Duodenal mucosa (tissue), 2 donors: ENCODE results near the gene VPS8.

Experiments
- H3K27ac ChIP-seq: one replicate; pipeline ENCODE4 v1.7.0; 2013; ENCODE audit warnings: low read depth, low read length
- H3K27me3 ChIP-seq, 2 donors: one replicate each; pipeline ENCODE4 v1.7.0; 2013; ENCODE audit warnings: low read length in 2 of 2, control low read depth in 1 of 2; ENCODE audit not compliant: insufficient read depth in 2 of 2, control insufficient read depth in 1 of 2
- H3K36me3 ChIP-seq, 2 donors: one replicate each; pipeline ENCODE4 v1.7.0; 2013; ENCODE audit warnings: low read length in 2 of 2, control low read depth in 1 of 2; ENCODE audit not compliant: insufficient read depth in 2 of 2, control insufficient read depth in 1 of 2
- H3K4me1 ChIP-seq, 2 donors: one replicate each; pipeline ENCODE4 v1.7.0; 2013; ENCODE audit warnings: low read length in 2 of 2, control low read depth in 1 of 2; ENCODE audit not compliant: insufficient read depth in 2 of 2, control insufficient read depth in 1 of 2
- H3K4me3 ChIP-seq, 2 donors: one replicate each; pipeline ENCODE4 v1.7.0; 2013; ENCODE audit warnings: low read length in 2 of 2, low read depth in 1 of 2
- H3K9ac ChIP-seq, 2 donors: one replicate each; pipeline ENCODE4 v1.7.0; 2013; ENCODE audit warnings: low read length in 2 of 2, low read depth in 1 of 2
- H3K9me3 ChIP-seq, 2 donors: one replicate each; pipeline ENCODE4 v1.7.0; 2013; ENCODE audit warnings: low read length in 2 of 2, control low read depth in 1 of 2; ENCODE audit not compliant: control insufficient read depth in 1 of 2

VPS8 gene, protein sequence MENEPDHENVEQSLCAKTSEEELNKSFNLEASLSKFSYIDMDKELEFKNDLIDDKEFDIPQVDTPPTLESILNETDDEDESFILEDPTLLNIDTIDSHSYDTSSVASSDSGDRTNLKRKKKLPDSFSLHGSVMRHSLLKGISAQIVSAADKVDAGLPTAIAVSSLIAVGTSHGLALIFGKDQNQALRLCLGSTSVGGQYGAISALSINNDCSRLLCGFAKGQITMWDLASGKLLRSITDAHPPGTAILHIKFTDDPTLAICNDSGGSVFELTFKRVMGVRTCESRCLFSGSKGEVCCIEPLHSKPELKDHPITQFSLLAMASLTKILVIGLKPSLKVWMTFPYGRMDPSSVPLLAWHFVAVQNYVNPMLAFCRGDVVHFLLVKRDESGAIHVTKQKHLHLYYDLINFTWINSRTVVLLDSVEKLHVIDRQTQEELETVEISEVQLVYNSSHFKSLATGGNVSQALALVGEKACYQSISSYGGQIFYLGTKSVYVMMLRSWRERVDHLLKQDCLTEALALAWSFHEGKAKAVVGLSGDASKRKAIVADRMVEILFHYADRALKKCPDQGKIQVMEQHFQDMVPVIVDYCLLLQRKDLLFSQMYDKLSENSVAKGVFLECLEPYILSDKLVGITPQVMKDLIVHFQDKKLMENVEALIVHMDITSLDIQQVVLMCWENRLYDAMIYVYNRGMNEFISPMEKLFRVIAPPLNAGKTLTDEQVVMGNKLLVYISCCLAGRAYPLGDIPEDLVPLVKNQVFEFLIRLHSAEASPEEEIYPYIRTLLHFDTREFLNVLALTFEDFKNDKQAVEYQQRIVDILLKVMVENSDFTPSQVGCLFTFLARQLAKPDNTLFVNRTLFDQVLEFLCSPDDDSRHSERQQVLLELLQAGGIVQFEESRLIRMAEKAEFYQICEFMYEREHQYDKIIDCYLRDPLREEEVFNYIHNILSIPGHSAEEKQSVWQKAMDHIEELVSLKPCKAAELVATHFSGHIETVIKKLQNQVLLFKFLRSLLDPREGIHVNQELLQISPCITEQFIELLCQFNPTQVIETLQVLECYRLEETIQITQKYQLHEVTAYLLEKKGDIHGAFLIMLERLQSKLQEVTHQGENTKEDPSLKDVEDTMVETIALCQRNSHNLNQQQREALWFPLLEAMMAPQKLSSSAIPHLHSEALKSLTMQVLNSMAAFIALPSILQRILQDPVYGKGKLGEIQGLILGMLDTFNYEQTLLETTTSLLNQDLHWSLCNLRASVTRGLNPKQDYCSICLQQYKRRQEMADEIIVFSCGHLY (N-terminal part only)

DNA sequence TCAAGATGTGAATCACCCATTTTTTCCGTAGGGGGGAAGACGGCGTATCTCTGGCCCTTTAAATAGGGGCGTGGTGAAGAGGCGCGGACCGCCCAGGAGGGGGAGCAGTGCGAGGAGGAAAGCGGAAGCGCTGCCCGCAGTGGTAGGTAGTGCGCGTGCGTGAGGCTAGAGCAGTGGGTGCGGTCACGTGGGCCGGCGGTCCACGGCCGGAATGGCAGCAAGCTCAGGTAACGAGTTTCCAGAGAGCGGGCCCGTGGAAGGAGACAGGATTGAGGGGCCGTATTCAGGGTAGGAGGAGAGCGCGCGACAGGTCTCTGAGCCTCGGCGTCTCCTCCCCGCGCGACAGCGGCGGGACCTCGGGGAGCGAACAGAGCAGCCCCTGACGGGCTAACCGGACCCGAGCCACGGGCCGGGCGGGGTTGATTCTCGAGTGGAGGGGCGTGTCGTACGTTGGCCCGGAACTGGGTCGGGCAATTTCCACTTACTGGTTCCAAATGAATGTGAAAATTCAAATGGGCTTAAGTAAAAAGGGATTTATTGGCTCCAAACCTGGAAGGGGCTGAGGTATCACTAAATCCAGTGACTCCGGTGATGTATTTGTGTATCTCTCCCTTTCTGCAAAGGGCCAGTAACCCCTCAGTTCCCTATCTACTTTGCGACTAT lies at the start of gene VPS8:
TSS of gene VPS8 (plus strand) at position 168 of the 663 bp plus-strand sequence. CDS start 12,467 bp downstream, outside the sequence.
- H3K27ac ChIP-seq: peak within 1 kb of the TSS; percentile 76
- H3K9me3 ChIP-seq: no peaks in the 10 kb centered on the region
- peak within 1 kb of the TSS; percentile 69 to 95 for H3K9ac ChIP-seq
- H3K4me1 ChIP-seq: peaks cover 9 to 12% of the 10 kb centered on the region in 2 donors
- no peaks in the 10 kb centered on the region for H3K27me3 ChIP-seq
- H3K4me3 ChIP-seq: peak within 1 kb of the TSS; percentile 87 to 98
- peaks cover 6% of the 10 kb centered on the region in 2 donors for H3K36me3 ChIP-seq

DNA sequence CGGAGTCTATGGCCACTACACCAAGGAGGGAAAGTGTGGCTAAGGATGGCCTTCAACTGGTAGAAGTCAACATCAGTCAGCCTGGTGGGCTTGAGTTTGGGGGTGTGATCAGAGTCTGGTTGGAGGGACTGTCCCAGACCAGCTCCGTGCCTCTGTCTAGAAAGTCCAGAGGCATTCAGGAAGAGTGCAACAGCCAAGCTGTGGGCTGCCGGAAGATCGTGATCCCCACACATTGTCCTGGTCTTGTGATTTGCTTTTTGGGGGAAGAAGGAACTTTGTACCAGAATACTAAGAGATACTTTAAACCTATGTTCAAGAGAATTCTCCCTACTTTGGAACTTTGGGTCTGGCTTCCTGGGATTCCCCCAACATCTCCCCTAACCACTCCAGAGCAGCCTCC lies 47.8 kb upstream of the VPS8 start:
- H3K9me3 ChIP-seq: no peaks in the 10 kb centered on the region
- no peak overlapping the region for H3K9ac ChIP-seq
- H3K4me1 ChIP-seq: peaks cover 20 to 23% of the 10 kb centered on the region in 2 donors
- H3K27me3 ChIP-seq: no peaks in the 10 kb centered on the region
- no peaks in the 10 kb centered on the region for H3K36me3 ChIP-seq
- no peak overlapping the region for H3K4me3 ChIP-seq
- H3K27ac ChIP-seq: no peak overlapping the region

DNA sequence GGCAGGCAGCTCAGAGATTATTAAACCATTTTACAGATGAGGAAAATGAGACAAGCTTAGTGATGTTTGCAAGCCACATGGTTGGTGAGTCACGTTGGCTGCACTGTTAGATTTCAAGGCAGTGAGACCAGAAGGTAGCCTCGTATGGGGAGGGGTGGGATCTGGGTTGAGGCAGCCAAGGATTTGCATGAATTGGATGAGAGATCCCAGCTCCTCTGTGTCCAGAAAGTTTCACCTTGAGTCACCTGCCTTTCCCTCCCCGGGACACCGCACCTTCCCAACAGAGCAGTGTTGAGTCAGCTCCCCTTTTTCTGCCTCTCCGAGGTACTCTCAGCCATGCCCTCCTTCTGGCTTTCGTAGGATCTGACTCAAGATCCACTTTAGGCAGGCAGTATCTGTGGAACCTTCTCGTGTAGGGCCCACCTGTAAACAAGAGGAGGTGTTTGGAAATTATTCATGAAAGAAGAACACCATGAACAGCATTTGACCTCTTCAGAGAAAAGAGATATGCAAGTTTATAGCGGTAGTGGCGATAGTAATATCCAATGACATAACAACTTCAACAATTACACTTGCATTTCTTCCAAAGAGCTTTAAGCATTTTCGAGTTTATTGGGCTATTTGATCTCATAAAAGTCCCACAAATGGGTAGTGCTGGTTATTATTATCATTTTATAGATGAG lies 46.8 kb upstream of the VPS8 start:
- no peak overlapping the region for H3K27ac ChIP-seq
- peaks cover 18 to 21% of the 10 kb centered on the region in 2 donors for H3K4me1 ChIP-seq
- no peak overlapping the region for H3K9ac ChIP-seq
- no peaks in the 10 kb centered on the region for H3K9me3 ChIP-seq
- no peak overlapping the region for H3K4me3 ChIP-seq
- H3K36me3 ChIP-seq: no peaks in the 10 kb centered on the region
- H3K27me3 ChIP-seq: no peaks in the 10 kb centered on the region

DNA sequence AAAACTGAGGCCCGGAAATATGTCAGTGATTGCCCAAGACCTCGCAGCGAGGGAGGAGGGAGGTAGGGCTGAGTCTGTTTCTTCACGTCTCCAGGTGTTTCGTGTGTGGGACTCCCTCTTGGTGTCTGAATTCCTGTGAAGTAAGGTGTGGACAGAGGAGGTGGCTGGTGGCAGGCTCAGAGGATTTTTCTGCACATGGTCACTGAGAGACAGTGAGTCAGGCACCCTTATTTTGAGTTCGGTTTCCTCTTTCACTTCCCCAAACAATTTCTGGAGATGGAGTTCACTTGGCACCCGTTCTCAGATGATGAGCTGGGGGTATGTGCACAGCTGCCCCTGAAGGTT lies 46.3 kb upstream of the VPS8 start:
- H3K9me3 ChIP-seq: no peaks in the 10 kb centered on the region
- no peak overlapping the region for H3K27ac ChIP-seq
- H3K9ac ChIP-seq: no peak overlapping the region
- H3K36me3 ChIP-seq: no peaks in the 10 kb centered on the region
- no peak overlapping the region for H3K4me3 ChIP-seq
- H3K27me3 ChIP-seq: no peaks in the 10 kb centered on the region
- H3K4me1 ChIP-seq: peaks cover 13 to 16% of the 10 kb centered on the region in 2 donors

DNA sequence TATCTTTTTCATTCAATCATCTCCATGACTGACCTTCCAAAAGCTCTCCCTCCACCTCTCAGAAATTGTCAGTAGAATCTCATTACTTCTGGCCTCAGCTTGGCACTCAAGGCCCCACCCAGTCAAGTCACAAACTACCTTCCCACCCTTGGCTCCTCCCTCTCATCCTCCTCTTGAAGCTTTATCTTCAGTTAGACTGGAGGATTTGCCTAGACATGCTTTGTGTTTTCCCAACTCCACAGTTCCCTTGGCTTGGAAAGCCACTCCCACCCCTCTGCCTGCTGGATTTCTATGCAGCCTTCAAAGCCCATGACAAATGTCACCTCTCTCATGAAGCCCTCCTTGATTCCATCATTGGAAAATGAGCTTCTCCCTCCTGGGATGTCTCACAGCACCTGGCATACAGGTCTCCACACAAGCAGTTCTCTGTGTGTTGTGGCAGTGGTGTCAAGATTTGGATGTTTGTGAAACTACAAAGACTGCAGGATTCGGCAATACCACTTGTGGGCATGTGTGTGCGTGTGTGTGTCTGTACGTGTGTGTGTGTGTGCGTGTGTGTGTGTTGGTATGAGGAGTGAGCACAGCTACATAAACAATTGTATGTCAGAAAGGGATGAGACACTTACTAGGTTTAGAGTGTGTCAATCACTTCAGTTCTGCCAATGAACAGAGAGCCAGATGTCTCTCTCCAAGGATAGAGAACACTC lies 45.3 kb upstream of the VPS8 start:
- no peak overlapping the region for H3K27ac ChIP-seq
- H3K9me3 ChIP-seq: no peaks in the 10 kb centered on the region
- no peaks in the 10 kb centered on the region for H3K36me3 ChIP-seq
- H3K9ac ChIP-seq: no peak overlapping the region
- H3K27me3 ChIP-seq: no peaks in the 10 kb centered on the region
- H3K4me3 ChIP-seq: no peak overlapping the region
- H3K4me1 ChIP-seq: peaks cover 6 to 7% of the 10 kb centered on the region in 2 donors

DNA sequence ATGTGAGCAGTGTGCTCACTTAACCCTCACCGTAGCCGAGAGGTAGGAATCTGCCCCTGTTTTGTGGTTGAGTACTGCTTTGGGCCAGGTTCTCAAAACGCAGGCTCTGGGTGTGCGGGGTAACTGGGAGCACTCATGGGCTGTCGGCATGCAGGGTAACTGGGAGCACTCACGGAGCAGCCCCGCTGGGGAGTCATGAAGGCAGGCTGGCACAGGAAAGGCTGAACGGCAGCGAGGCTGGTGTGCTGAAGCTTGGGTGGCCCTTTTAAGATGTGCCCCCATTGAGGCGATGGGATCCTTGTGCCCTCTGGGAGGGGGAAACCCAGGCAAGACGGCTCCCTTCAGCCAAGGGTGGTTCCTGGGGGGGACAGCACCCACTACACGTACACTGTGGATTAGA lies 44.6 kb upstream of the VPS8 start:
- Histone ChIP-seq H3K9me3 (no peaks in the 10 kb centered on the region), H3K27me3 (no peaks in the 10 kb centered on the region)

DNA sequence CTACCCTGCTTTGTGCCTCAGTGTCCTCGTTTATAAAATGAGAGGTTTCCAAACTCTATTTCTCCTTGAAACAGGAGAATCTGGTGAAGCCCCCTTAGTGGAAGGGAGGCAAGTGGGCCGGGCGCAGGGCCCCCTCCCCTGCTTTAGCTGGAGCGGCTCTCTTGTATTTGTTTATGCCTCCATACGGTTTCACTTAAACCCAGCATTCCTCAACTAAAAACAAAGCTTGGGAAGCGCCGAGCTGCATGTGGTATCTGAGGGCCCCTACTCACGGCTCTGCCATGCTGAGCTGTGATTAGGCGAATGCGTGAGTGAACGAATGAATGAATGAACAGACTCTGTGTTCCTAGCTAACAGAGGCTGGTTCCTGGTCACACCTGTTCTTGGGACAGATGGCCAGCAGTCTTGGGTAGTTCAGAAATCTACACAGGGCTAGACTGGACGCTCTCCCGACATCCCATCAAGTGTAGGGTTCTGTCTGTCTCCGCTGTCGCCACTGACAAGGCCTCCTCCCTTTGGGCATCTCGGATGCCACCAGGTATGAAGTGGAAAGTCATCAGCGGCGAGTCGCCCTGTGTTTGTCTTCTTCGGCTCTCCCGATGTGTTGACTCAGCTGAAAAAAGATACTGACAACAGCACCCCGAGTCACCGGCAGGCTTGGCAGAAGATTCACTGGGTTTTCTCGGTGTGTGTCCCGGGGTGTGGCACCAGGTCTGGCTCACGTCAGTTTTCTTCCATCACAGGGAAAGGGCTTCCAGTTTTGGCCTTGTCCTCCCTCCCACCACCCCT lies 42.4 kb upstream of the VPS8 start:
- H3K4me3 ChIP-seq: no peak overlapping the region
- no peaks in the 10 kb centered on the region for H3K36me3 ChIP-seq
- H3K27ac ChIP-seq: no peak overlapping the region
- no peaks in the 10 kb centered on the region for H3K4me1 ChIP-seq
- no peak overlapping the region for H3K9ac ChIP-seq
- H3K27me3 ChIP-seq: no peaks in the 10 kb centered on the region
- H3K9me3 ChIP-seq: no peaks in the 10 kb centered on the region

More for the DNA sequence above, 44.6 kb upstream of the VPS8 start:
- no peak overlapping the region for H3K27ac ChIP-seq
- H3K9ac ChIP-seq: no peak overlapping the region
- H3K4me1 ChIP-seq: peaks cover under 1% of the 10 kb centered on the region in 2 donors
- no peaks in the 10 kb centered on the region for H3K36me3 ChIP-seq
- H3K4me3 ChIP-seq: no peak overlapping the region

DNA sequence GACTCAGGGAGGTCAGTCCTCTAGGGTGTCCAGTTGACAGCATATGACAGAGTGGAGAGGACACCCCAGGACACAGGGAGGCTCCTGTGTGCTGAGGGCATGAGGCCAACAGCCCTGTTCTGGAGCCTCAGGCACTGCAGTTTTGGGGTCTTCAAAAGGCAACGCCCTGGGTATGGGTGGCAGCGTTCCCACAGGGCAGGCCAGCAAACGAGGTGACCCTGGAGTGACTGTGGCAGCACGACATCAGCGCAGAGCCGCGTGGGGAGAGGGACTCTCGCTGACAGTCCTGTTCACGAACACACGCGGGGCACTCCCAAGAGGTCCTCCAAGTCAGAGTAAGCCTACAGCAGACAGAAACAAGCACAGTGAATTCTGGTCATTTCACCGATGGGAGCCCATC lies 41.4 kb upstream of the VPS8 start:
- H3K9me3 ChIP-seq: no peaks in the 10 kb centered on the region
- H3K4me1 ChIP-seq: no peaks in the 10 kb centered on the region
- no peaks in the 10 kb centered on the region for H3K36me3 ChIP-seq
- no peak overlapping the region for H3K27ac ChIP-seq
- no peak overlapping the region for H3K9ac ChIP-seq
- H3K27me3 ChIP-seq: no peaks in the 10 kb centered on the region
- H3K4me3 ChIP-seq: no peak overlapping the region
